ENCODE results near the gene PDE4D. TPM values are rescaled to one million over a fixed set of nuclear protein-coding genes. Genes with fewer than 3 reads are reported as not detected.

The PDE4D gene
- total and polyA plus RNA-seq, 12 donors, result 1.2 to 18.9 (median 2.1) TPM

- H3K27ac ChIP-seq, result no peak overlapping the region
- 90 to 100% (median 93%) methylated on average over 1 of the region's 1 CpG for WGBS, 4 donors
- no peaks in the 10 kb centered on the region for H3K4me1 ChIP-seq (replicated peaks in 1 of 2)
- no peaks in the 10 kb centered on the region for H3K27me3 ChIP-seq
- TF ChIP-seq, protein P1, sequence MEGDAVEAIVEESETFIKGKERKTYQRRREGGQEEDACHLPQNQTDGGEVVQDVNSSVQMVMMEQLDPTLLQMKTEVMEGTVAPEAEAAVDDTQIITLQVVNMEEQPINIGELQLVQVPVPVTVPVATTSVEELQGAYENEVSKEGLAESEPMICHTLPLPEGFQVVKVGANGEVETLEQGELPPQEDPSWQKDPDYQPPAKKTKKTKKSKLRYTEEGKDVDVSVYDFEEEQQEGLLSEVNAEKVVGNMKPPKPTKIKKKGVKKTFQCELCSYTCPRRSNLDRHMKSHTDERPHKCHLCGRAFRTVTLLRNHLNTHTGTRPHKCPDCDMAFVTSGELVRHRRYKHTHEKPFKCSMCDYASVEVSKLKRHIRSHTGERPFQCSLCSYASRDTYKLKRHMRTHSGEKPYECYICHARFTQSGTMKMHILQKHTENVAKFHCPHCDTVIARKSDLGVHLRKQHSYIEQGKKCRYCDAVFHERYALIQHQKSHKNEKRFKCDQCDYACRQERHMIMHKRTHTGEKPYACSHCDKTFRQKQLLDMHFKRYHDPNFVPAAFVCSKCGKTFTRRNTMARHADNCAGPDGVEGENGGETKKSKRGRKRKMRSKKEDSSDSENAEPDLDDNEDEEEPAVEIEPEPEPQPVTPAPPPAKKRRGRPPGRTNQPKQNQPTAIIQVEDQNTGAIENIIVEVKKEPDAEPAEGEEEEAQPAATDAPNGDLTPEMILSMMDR (IDR thresholded peaks at IDR 0.05), result no peak
- TF ChIP-seq POLR2A (IDR thresholded peaks at IDR 0.05), result no peak
- H3K36me3 ChIP-seq (replicated peaks in 1 of 2), result no peaks in the 10 kb centered on the region
- no peak for DNase-seq
- H3K4me3 ChIP-seq, result no peak overlapping the region
- H3K9me3 ChIP-seq (replicated peaks in 1 of 3), result no peaks in the 10 kb centered on the region
- intact Hi-C loops (cut with DNase I), result no loop called here
These were observed 867.8 kb downstream of the PDE4D start for GRCh38 chr5:59025734-59026133.

DNA sequence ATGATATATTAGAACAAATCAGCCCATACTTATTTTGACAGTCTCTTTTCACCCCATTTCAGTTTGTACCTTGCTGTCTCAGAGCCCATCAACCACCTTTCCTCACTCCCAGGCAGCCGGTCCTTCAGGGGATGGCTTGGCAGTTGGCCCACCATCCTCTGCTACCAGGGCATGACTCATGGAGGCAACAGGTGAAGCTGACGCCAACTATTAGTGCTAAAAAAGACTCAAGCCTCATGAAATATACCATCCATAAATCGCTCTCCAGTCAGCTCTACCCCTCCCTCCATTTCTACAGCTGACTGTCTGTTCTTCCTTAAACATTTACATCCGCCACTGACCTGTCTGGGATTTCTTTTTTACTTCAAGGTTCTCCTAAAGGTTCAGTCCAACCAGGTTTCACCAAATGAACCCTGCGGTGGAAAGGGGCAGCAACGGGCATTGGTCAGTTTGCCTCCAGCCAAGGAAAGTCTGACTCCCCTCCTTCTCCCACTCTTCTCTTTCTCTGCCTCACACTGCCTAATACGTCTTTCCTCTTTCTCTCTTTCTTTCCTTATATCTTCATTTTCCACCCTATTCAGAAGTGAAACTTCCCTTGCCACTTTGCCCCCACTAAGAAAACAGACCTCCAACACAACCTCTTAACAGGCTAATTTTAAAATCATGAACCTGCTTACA is 871.5 kb downstream of the PDE4D start:
- no peaks in the 10 kb centered on the region for H3K36me3 ChIP-seq (replicated peaks in 1 of 2)
- H3K27me3 ChIP-seq, result no peaks in the 10 kb centered on the region
- no peak overlapping the region for H3K27ac ChIP-seq
- intact Hi-C loops (cut with DNase I), result no loop called here
- no peak overlapping the region for H3K4me3 ChIP-seq
- H3K4me1 ChIP-seq (replicated peaks in 1 of 2), result no peaks in the 10 kb centered on the region
- 62 to 85% (median 71%) methylated on average over 7 of the region's 7 CpGs for WGBS, 4 donors
- TF ChIP-seq, protein P1 (IDR thresholded peaks at IDR 0.05), result no peak
- TF ChIP-seq POLR2A (IDR thresholded peaks at IDR 0.05), result no peak
- no peak for DNase-seq
- H3K9me3 ChIP-seq (replicated peaks in 1 of 3), result no peaks in the 10 kb centered on the region

GRCh38 chr5:59021286-59021673 is 872.2 kb downstream of the PDE4D start:
- Histone ChIP-seq H3K9me3 (replicated peaks in 1 of 3) (no peaks in the 10 kb centered on the region), H3K4me1 (replicated peaks in 1 of 2) (no peaks in the 10 kb centered on the region), H3K27ac (no peak overlapping the region), H3K4me3 (no peak overlapping the region), H3K27me3 (no peaks in the 10 kb centered on the region), H3K36me3 (replicated peaks in 1 of 2) (no peaks in the 10 kb centered on the region)
- no peak for DNase-seq
- TF ChIP-seq POLR2A (IDR thresholded peaks at IDR 0.05), result no peak
- TF ChIP-seq, protein P1 (IDR thresholded peaks at IDR 0.05), result no peak
- intact Hi-C loops (cut with DNase I), result no loop called here

DNA sequence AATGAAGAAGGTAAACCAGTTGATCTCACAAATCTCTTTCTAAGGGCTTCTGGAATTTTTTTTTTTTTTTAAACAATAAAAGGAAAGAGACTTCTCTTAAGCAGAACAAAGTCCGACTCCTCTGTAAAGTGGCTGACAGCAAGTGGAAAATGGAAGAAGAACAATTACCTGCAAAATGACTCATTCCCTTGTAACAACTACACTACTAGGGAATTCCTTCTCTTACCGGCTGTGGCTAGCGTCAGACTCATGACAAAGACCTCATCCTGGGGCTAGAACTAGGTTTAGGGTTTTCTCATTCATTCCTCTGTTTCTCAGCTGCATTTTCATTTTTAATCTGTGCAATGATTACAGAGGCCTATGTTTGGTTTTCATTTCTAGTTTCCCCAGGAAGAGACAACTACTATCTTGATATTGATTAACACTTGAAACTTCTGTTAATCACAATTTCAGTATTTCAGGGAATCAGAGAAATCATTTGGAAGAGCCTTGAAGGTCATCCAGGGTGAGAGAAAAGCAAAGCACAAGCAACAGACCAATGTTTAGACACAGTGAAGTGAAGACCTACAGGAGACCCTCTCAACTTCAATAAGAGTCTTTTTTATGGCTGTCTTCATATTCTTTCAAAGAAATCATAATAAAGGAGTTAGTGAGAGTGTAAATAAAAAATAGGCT is 872.8 kb downstream of the PDE4D start:
- no peak for DNase-seq
- intact Hi-C loops (cut with DNase I), result no loop called here
- H3K4me1 ChIP-seq (replicated peaks in 1 of 2), result no peaks in the 10 kb centered on the region
- WGBS, 4 donors, result 67 to 88% (median 79%) methylated on average over 3 of the region's 3 CpGs
- H3K36me3 ChIP-seq (replicated peaks in 1 of 2), result no peaks in the 10 kb centered on the region
- H3K27ac ChIP-seq, result no peak overlapping the region
- TF ChIP-seq POLR2A (IDR thresholded peaks at IDR 0.05), result no peak
- TF ChIP-seq, protein P1 (IDR thresholded peaks at IDR 0.05), result no peak
- no peaks in the 10 kb centered on the region for H3K9me3 ChIP-seq (replicated peaks in 1 of 3)
- no peaks in the 10 kb centered on the region for H3K27me3 ChIP-seq
- H3K4me3 ChIP-seq, result no peak overlapping the region
